Measurements from ENCODE around the gene CISTR.

CISTR gene

DNA sequence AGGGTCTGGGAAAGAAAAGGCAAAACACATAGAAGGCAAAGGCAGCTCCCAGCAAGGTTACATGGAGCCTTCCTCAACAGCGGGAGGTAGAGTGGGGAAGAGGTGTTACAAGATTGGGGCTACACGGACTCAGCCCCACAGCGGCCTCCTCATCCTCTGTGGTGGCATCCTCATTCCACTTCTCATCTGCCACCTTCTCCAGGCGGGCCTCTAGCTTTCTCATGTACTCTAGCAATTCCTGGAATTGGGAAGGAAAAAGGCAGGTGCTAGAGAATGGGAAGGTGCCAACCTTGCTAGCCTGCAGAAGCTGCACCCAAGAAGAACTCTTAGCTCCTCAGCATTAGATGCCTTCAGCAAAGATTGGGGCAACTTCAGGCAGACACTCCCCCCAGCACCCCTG lies 37.8 kb downstream of the CISTR start:
- DNase-seq: no peak

DNA sequence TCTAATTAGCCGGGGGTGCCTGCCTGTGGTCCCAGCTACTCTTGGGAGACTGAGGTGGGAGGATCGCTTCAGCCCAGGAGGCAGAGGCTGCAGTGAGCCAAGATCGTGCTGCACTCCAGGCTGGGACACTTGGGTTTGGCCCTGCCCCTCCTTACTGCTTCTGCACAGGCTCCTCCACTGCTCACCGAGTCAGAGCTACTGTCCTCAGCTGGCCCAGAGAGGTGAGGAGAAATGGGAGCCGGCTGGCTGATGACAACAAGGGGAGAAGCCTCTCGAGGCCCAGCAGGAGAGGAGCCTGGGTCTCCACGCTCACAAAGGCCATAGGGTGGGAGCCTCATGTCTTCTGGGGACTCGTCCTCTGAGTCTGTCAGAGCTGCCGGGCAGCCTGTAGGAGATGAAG lies 38.3 kb downstream of the CISTR start:
- no peak for DNase-seq

DNA sequence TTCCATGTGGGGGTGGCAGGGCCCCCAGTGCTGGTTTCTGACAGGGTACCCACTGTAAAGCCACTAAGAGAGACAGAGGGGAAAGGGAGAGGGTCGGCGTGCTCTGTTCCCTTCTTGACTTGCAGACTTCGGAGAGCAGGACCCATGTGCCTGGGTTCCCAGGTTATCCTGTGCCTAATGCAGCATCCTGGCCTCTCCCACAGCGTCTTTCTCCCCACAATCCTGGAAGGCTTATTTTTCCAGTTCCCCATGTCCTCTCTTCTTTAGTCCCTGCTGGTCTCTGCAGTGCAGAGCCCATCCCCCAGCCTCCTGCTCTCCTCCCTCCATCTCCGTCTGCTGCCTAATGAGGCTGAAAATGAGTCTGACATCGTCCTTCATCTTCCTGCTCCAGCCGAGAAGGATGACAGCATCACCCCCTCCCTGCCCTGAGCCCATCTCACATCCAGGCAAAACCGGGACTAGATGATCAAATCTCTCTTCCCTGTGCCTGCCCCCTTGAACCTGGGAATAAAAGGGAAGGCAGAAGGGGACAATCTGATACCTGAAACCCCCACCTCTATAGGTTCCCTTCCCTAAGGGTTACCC lies 39.6 kb downstream of the CISTR start:
- no peak for DNase-seq

DNA sequence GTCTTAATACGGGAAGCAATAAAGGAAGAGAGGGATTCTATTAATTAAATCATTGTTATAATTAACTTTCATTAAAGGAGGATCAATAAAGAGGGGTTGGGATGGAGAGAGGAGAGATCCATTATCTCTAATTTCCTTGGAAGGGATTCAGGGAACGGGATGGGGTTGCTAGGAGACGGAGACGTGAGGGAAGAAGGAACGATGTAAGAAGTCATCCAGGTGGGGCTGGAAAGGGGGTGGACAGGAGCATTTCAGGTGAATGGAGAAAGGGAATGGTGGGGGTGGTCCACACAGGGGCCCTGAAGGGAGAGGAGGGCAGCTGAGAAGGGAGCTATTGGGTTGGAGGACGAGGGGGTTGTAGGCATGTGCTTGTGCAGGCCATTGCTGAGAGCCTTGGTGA lies 41.7 kb downstream of the CISTR start:
- DNase-seq: no peak

DNA sequence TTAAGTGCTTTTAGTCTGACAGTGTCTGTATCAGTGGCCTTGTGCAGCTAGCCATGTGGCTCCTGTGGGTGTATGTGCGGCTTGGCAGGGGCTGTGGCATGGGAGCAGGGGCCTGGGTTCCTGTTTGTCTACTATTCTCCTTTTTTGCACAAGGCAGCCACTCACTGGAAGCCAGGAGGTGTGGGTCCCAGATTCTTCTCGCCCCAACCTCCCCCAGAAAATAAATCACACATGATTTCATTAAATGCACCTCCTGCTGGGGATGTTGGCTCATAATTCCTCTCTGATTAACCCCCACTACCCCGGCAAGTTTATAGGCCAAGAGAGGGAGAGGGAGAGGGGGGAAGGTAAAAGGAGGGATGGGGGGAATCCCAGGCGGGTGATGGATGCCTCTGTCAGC lies 42.1 kb downstream of the CISTR start:
- DNase-seq: no peak

DNA sequence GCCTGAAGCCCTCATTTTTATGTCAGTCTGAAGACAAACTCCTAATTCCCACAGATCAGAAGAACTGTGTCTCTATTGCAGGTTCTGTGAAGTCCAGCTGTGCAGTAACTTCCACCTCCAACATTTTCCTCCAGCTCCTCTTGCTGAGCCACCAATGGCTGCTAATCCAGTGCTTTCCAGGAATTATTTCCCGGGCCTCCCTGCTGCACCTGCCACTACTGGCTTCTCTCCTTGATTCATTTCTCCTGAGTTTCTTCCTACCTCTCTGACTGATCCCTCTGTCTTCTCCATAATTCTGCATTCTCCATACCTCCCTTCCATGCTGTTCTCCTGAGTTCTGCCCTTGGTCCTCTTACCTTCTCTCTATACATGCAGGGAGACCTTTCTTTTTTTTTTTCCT lies 45.7 kb downstream of the CISTR start:
- DNase-seq: no peak

DNA sequence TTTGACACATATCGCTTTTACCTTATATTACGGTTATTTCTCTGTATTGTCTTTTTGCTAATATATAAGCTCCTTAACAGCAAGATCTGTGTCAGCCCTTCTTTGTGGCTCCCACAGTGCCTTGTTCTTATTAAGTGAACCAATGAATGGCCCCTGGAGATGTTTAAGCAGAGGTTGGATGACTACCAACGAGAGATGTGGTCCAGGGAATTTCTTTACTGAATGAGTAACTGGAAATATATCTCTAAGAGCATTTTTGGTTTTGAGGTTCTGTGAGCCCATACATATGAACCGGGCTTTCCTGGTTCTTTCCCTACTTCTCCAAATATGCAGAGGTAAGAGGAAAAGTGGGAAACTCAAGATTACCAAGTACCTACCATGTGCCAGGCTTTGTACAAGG lies 48.0 kb downstream of the CISTR start:
- DNase-seq: no peak

DNA sequence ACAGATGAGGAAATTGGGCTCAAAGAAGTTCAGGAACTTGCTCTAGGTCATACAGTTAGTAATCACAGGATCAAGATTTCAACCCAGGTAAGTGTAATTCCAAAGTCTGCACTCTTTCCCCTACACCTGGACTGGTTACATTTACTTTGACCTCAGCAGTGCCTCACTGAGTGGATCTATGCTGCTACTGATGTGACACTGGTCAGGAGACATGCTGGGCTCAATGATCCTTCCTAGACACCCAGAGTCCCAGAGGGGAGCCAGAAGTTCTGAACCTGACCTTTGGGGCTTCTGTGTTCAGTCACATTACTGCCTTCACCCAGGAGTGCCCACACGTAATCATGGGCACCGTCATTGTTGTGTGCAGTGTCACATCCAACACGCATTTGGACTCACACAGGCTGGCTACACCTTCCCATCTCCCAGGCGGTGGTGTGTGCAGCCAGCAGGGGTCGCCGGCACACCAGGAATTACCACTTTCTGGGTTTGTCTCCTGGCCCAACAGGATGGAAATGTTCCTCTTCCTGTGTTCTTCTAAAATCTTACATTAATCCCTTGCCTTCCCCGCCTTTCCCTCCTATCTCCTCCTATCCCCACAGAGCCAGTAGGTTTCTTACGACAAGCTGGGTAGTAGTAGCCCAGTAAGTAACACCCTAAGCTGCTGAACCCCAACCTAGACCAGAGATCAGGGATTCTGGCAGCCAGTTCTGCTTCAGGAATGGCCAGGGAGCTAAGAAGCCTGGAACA lies 50.1 kb downstream of the CISTR start:
- peak; percentile 66 for DNase-seq

DNA sequence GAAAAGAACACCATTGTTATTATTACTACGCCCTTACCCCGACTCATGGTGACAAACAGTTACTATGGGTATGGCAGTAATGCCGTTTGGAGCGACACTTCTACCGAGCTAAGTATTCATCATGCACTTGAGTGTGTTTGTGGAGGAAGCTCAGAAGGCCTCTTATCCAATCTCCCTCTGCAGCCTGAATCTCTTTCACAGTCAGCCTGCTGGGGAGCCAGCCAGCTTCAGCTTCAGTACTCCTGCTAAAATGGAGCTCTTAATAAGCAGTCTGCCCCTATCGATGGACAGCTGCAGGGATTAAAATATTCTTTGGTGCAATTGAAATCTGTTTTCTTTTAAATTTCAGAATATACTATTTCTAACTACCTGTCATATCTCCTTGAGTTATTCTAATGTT lies 51.2 kb downstream of the CISTR start:
- no peak for DNase-seq

DNA sequence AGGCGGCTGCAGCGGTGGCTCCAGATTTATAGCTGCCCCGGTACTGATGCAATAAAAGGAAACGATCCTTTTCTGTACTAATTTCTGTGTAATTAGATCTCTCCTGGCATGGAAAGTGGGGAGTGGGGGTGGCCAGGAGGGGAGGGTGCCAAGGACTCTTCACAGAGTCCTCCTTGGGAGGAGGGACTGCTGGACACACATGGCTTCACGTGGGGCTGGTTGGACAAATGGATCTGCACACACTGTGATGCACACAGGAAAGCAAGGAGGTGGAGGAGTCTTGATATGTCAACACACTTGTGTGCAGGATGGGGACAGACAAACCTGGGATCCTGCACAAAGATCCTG lies 52.1 kb downstream of the CISTR start:
- DNase-seq: no peak

DNA sequence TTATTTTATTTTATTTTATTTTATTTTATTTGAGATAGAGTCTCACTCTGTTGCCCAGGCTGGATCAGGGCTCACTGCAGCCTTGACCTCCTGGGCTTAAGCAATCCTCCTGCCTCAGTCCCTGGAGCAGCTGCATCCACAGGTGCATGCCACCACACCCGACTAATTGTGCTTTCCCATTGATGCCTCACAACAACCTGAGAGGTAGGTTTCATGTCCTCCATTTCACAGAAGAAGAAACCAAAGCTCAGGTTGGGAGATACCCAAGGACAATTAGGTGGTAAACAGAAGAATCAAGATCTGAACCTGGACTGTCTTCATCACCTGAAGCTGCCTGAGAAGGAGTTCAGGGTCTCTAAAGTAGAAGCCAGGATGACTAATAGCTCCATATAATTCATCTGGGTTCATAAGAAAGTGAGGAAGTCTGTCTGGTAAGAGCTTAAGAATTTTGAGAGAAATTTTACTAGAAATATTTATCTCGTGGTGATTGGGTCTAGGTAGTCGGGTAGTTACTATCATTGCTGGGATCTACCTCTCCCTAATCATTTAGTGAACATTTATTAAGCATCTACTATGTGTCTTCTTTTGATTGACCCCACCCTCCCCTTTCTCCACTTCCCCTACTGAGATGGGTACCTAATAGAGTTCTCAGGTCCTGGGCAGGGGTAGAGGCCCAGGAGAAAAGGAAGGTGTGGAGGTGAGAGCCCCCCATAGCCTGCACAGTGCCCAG lies 52.7 kb downstream of the CISTR start:
- DNase-seq: no peak

DNA sequence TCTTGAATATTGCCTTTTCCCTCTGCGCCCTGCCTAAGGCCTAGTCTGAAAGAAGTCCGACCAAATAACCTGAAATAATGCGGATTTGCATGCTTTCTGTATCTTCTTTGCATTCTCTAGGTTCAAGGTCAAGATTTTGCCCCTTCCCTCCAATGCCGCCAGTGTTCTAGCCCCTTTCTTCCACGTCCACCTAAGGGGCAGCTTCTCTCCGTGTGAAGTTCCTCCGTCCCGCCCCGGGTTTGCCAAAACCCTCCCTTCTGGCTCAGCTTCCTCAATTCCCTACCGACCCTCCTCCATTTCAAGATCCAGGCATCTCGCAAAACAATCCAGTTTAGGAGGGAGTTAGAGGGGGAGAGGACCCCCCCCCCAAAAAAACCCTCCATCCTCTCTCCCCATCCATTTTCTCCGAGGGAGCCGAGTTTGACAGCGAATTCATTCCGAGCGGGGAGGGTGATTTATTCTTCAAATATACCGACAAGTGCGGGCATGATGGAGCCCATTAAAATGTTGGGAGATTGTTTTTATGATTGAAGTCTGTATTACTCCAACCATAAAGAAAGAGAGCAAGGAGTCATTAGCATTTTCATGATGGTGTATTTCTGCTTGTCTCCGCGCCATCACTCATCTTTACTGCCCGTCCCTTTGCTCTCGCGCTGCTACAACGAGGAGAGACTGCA lies 55.0 kb downstream of the CISTR start:
- no peak for DNase-seq

Data from activated CD4-positive, alpha-beta T cell treated with anti-CD3 and anti-CD28 coated beads, Interleukin-2, amount 50 U/mL, for 16 hours (primary cell).